Measurements from ENCODE around the gene GOLGA6L10.
"Not testable (repeated sequence)": the region's sequence is repeated elsewhere in the genome, so short reads cannot be mapped to it uniquely, and the experiment has no call there.

DNA sequence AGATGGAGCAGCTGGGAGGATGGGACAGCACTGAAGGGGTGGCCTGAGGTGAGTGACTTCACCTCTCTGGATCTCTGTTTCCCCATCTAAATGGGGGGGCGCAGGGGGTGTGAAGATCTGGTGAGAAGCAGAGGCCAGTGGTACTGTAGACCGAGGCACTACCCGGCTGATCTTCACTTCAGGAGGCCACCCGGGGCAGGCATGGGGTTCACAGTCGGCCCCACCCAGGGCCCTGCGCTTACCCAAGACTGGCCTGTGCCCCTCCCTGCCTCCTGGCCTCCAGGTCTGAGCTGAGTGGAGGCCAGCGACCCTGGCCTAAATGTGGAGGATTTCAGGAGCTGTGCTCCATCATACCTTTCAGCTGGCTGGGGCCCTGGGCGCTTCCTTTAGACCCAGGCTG is 31.0 kb downstream of the GOLGA6L10 start:
- TF ChIP-seq, protein P1, sequence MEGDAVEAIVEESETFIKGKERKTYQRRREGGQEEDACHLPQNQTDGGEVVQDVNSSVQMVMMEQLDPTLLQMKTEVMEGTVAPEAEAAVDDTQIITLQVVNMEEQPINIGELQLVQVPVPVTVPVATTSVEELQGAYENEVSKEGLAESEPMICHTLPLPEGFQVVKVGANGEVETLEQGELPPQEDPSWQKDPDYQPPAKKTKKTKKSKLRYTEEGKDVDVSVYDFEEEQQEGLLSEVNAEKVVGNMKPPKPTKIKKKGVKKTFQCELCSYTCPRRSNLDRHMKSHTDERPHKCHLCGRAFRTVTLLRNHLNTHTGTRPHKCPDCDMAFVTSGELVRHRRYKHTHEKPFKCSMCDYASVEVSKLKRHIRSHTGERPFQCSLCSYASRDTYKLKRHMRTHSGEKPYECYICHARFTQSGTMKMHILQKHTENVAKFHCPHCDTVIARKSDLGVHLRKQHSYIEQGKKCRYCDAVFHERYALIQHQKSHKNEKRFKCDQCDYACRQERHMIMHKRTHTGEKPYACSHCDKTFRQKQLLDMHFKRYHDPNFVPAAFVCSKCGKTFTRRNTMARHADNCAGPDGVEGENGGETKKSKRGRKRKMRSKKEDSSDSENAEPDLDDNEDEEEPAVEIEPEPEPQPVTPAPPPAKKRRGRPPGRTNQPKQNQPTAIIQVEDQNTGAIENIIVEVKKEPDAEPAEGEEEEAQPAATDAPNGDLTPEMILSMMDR (conservative IDR thresholded peaks at IDR 0.05), result not testable (repeated sequence)
- not testable (repeated sequence) for TF ChIP-seq ZFX (IDR thresholded peaks at IDR 0.05)

Measured in C4-2B (cell line).